IPS DF 4.7 (cell line): ENCODE results near the gene OLFM4.

Source experiments
- DNase-seq: peaks from one replicate; pipeline ENCODE4 v3.0.0-alpha.2; 2013; ENCODE audit warnings: low spot score; ENCODE audit errors: extremely low read depth

Gene OLFM4

DNA sequence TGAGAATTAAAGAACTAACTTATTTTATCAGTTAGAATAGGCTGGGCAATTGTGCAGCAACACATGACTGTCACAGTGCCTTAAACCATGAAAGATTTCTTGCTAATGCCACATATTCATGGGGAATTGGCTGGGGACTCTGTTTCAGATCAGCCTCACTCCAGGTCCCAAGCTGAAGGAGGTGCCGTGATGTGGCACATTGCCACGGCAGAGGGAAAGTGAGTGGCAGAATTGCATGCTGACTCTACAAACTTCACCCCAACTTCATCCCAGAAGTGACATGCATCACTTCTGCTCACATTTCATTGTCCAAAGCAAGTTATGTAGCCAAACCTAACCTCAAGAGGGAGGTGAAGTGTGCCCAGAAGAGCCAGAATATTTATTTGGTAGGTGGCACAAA is 37.8 kb downstream of the OLFM4 start:
- DNase-seq: no peak

GRCh38 chr13:53068585-53069520 is 40.2 kb downstream of the OLFM4 start:
- no peak for DNase-seq

GRCh38 chr13:53069800-53070199 is 41.2 kb downstream of the OLFM4 start:
- DNase-seq: no peak

DNA sequence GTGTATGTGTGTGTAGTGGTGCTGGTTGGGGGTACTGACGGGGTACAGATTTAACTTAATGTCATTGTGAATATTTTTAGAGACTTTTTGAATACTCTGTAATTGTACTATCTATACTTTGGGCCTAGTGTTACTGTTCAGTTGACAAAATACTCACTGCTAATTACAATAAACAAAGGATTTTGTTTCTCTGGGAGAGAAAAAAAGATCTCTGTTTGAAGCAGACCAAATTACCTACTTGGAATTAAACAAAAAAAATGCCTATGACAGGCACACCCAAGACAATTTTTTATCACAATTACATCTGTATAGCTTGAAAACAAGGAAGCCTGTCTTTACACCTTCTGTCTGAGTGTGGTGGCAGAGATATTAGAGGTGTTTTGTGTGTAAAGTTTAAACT is 45.1 kb downstream of the OLFM4 start:
- no peak for DNase-seq

- DNase-seq: no peak
Observed at GRCh38 chr13:53074114-53074513, 45.5 kb downstream of the OLFM4 start.

DNA sequence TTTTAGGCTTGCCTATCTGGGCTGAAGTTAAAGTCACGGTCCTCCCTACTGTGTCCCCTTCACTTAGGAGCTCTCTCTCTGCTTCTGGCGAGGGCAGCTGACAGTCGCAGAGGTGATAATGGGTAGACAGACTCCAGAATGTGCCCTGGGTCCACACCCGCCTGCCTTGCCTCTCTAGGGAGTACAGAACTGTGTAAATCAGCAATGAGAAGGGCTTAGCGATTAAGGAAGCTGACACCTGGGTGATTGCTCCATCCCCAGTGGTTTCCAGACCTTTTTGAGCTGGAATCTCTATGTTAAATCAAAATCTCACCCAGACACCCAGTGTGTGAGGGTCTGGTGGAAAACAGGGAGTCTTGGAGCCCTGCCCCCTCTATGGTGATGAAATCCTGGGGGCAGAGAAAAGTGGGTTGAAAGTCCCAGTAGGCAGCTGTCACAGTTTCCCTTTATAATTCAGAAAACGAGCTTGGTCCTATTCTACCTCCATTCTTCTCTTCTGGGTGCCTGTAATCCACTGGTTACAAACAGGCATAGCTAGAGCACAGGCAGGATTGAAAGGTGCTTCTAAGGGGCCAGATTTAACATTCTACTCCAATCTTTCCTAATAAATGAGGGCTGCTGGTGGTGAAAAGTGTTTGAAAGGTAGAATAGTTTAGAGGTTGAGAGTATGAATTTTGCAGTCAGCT is 46.9 kb downstream of the OLFM4 start:
- no peak for DNase-seq

- DNase-seq: no peak
Observed at GRCh38 chr13:53079691-53080090, 51.1 kb downstream of the OLFM4 start.

DNA sequence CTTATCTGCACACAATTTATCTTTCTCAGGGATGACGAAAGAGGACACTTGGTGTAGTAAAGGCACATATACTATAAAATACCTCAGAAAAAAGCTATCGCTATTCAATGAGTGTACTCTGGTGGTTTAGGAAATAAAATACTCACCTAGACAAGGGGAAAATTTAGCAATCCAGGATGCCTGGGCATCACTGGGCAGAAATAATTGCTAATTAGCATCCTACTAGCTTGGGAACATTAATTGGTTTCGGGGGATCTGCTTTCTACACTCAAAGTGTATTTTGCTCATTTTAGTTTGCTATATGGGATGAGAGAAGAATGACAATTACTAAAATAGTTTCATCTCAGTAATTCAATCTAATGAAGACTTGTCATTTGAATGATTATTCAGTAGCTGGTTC is 60.3 kb downstream of the OLFM4 start:
- no peak for DNase-seq

DNA sequence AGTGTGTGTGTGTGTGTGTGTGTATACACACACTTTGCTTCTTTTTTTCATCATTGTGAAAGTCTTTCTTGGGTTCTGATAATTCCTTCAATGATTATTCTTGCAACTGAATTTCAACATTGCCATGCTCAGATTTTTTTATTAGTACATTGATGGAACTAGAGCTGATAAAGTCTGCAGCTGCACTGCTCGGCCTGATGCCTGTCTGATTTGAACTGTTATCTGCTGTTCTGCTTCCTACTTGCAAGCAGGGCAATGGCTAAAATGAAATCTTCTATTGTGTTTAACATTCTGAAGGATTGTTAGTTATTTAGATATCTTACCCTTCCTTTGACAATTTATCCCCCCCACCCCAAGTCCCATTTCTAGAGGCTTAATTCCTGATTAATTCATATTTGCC is 61.3 kb downstream of the OLFM4 start:
- no peak for DNase-seq

- no peak for DNase-seq
Observed at GRCh38 chr13:53090461-53090860, 61.8 kb downstream of the OLFM4 start.

DNA sequence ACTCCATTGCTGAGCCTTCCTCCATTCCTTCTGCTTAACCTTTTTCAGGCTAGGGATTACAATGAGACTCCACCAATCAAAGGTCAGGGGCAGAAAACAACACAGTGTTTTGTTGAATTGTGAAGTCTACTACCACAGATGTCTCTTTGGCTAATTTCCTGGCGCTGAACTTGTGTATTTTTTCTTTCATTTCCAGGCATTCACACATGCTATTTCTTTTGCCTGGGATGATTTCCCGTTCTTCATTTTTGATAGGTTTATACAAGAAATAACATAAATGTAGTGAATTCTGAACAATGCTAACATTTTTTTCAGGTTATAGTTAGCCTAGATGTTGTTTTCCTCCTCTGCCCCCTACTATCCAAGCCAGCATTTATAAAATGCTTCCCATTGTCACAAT is 64.3 kb downstream of the OLFM4 start:
- no peak for DNase-seq

DNA sequence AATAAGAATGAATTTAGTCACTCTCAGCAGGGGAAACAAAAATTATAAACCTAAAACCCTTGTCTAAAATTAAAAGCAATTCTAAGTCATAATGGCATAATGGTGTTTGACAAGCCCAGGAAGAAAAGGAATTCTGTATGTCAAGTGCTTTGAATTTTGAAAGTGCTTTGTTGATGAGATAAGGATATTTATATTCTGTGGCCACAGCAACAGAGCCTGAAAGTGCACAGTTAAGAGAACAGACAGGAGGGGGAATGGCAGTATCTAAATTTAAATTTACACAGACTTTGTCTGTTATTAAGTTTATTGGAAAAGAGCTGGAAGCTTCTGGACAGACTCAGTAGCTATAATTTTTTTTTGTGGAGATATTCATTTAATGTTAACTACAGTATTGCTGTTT is 69.8 kb downstream of the OLFM4 start:
- no peak for DNase-seq

DNA sequence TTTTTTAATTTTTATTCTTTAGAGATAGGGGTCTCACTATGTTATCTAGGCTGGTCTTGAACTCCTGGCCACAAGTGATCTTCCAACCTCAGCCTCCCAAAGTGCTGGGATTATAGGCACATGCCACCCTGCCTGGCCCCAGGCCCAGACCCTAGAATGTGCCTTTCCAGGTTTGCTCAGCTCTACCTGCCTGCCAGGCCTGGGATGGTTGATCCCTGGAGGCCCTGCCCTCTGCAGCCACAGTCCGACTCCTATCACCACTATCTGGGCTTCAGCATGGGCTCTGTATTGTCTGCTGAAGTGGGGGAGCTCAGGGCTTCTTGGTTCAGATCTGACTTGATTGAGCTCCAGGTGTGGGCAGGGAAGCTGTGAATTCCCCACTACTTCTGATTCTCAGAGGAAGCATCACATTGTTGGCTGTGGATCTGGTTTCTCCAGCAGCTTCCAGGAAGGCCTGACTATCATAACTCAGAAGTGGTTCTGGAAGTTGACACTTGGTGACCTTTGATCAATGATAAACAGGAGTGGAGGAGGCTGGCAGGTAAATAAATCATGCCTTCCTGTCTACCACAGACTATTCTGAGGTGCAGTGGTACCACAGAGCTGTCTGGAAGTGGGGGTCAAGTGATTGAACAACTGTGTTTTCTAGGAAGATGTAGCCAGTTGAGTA is 71.9 kb downstream of the OLFM4 start:
- DNase-seq: no peak
